HG03442 (cell line): ENCODE data around the gene FNDC10.
"Not testable (repeated sequence)": the region's sequence is repeated elsewhere in the genome, so short reads cannot be mapped to it uniquely, and the experiment has no call there.

Experiments
- ATAC-seq: cut with Tn5 transposase; IDR thresholded peaks from one replicate; pipeline ENCODE4 v1.9.1; 2021; ENCODE audit warnings: mild to moderate bottlenecking, moderate library complexity; ENCODE audit not compliant: unreplicated experiment

Gene FNDC10

GRCh38 chr1:1599935-1600860 is at the start of gene FNDC10:
FNDC10 (minus strand) TSS chr1:1600135; CDS start chr1:1600015, 120 bp downstream.
- ATAC-seq = no peak

DNA sequence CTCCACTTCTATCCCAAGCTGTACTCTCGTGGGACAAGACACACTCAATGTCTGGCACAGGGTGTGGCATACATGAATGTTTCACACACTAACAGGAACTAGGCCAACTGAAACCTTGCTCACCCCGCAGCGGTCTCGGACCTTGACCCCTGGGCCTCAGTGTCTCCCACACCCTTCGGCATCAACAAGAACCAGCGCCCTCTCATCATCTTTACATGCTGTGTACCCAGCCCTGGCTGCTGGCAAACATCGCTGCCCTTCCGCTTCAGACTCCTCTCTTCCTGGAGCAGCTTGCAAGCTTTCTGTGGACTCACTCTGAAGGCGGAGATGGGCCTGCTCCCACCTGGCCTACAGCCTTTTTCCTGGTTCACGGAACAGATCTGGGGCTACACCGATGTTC is 48.3 kb upstream of the FNDC10 start:
- ATAC-seq = not testable (repeated sequence)

DNA sequence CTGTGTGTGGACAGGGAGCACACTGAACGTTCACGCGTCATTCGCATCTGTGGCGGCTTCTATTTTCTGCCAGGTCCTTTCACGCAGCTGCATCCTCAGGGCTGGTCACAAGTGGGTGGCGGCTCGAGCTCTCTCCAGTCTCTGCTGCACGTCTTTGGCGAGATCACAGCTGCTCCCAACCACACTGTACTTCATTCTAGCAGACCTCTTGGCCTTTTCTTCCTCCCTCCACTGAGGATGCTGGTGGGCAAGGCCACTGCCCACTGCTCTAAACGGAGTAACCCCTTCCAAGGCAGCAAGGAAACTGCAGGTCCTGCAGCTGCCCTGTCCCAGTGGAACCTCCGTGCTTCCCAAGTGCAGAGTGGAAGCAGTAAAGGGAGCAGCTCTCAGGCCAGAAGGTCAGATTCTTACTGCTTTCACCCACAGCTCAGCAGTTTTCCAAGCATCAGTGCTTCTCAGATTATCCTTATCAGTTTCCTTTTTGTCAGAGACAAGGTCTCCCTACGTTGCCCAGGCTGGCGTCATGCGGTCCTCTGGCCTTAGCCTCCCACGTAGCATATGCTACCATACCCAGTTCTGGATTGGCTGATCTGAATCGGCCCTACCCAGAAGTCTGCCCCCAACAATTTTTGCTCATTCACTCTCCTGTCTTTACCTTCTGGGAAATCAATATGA is 47.8 kb upstream of the FNDC10 start:
- not testable (repeated sequence) for ATAC-seq

- ATAC-seq = not testable (repeated sequence)
Observed at GRCh38 chr1:1646326-1646725, 46.4 kb upstream of the FNDC10 start.

DNA sequence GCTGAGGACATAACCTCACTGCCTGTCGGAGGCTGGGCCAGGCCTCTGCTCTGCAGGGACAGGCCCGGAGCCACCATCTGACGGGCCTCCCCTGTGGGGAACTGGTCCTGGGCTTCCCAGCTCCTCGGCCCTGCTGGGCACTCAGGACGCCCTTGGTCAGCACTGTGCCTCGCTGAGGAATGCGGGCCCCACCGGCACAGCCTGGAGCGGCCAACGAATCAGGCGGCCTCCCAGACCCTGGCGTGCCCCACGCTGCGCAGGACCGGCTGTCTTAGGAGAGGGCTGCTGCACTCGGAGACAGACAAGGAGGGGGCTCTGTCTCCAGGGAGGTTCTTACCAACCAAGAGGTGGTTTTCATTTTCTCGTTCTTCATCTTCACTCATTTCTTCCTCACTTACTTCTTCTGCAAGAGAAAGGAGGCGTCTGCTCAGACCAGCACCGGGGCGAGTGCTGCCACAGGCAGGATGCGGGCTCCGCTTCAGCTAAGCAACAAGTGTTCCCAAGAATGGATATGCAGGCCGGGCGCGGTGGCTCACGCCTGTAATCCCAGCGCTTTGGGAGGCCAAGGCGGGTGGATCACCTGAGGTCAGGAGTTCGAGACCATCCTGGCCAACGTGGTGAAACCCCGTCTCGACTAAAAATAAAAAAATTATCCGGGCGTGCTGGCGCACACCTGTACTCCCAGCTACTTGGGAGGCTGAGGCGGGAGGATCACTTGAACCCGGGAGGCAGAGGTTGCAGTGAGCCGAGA is 41.0 kb upstream of the FNDC10 start:
- ATAC-seq = not testable (repeated sequence)

- not testable (repeated sequence) for ATAC-seq
Observed at GRCh38 chr1:1640081-1640480, 40.1 kb upstream of the FNDC10 start.

GRCh38 chr1:1639368-1639767 is 39.4 kb upstream of the FNDC10 start:
- not testable (repeated sequence) for ATAC-seq

- not testable (repeated sequence) for ATAC-seq
Observed at GRCh38 chr1:1638528-1638927, 38.6 kb upstream of the FNDC10 start.

GRCh38 chr1:1637479-1637875 is 37.5 kb upstream of the FNDC10 start:
- not testable (repeated sequence) for ATAC-seq

DNA sequence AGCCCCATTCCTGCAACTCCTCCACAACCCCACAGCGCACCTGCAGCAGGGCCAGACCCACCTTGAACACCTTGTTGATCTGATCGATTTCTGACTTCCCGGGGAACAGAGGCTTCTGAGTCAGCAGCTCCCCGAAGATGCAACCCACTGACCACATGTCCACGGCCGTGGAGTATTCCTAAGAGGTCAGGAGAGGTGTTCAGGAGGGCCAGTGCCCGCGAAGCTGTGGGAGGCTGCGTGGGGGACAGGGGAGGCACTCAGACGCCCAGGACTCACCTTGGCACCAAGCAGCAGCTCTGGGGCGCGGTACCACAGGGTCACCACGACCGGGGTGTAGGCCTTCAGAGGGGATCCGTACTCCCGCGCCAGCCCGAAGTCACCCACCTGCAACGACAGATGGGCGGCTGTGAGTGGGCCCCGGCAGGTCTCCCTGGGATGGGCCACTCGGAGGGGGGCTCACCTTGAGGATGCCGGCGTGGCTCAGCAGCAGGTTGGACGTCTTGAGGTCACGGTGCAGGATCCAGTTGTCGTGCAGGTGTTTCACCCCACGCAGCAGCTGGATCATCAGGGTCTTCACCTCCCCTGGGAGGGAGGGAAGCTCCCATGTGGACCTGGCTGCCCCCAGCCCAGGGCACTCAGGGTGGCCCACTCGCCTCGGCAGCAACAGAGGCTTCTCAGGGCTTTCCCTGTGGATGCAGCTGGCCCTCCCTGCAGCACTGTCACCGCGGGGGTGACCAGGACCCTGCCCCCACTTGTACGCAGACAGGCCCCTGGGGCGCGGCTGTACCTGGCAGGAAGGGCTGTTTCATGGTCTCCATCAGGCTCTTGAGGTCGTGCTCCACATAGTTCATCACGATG is 36.9 kb upstream of the FNDC10 start:
- not testable (repeated sequence) for ATAC-seq

DNA sequence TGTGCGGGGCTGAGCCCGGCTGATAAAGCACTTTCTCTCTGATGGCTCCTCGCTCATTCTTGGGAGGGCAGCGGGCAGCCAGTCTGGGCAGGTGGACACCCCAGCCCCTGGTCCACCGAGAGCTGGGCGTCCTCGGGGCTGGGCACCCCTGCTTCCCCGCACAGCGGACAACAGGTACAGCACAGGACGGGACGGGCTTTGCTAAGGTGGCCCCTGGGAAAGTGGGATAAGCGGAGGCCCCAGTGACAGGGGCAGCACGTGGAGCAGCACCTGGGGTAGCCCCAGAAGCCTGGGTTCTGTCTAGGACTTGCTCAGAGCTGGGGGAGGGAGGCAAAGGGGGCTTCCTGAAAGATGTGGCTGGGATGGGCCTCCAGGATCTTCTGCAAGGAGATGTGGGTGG is 34.7 kb upstream of the FNDC10 start:
- ATAC-seq = not testable (repeated sequence)

DNA sequence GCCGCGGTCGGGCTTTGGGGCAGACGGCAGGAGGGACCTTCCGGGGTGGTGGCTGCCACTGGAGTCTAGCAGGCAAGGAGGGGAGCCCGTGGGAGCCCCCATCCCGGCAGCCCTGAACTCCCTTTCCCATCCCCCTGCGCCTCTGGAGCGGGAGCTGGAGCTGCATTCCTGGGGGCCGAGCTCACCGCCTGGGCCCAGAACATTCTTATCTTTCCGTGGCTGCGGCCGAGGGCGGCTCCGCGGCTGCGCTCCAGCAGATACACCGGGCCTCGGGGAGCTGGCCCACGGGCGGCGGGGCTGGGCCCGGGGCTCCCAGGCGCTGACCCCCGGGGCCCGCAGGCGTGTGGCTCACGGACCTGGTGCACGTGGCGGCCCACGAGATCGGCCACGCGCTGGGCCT is 33.5 kb upstream of the FNDC10 start:
- not testable (repeated sequence) for ATAC-seq

GRCh38 chr1:1631782-1632420 is 32.0 kb upstream of the FNDC10 start, which contains the start of gene MMP23B:
MMP23B (plus strand) TSS chr1:1632173; CDS start chr1:1632219, 46 bp downstream.
- ATAC-seq = no peak

- ATAC-seq = no peak
Observed at GRCh38 chr1:1630965-1631781, 31.2 kb upstream of the FNDC10 start.

- ATAC-seq = peak; percentile 58
Observed at GRCh38 chr1:1630191-1630964, 30.4 kb upstream of the FNDC10 start.

DNA sequence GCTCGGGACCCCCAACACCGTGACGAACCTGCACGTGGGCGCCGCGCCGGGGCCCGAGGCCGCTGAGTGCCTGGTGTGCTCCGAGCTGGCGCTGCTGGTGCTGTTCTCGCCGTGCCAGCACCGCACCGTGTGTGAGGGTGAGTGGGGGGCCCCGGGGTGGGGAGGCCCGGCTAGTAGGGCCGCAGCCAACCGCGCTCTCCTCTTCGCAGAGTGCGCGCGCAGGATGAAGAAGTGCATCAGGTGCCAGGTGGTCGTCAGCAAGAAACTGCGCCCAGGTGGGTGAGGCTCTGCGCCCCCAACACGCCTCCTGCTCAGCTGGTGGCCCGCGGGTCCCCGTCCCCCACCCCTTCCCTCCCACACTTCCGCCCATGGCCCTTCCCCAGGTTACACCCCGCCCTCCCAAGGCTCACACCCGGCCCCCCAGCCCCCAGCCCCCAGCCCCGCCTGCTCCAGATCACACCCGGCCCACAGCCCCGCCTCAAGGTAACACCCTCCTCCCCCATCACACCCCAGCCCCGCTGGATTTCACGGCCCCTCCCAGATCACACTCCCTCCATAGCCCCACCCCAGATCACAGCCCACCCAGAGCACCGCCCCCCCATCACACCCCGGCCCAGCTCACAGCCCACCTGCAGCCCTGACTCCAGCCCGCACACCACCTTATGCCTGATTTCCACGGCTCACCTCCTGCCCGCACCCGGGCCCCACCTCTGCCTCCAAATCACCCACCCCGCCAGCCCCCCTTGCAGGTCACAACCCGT is 29.7 kb upstream of the FNDC10 start:
- no peak for ATAC-seq

- ATAC-seq = no peak
Observed at GRCh38 chr1:1628754-1629429, 29.0 kb upstream of the FNDC10 start.
